Natural killer cell (primary cell): Measurements from ENCODE around the gene GRM8. TPM values are rescaled to one million over a fixed set of nuclear protein-coding genes. Genes with fewer than 3 reads are reported as not detected.

Experiments used
- ATAC-seq, 3 donors: fragments of 150-1000 bp in 2 of 3; fragments of 200-7000 bp in 1 of 3; cut with Tn5 transposase; 1 replicate in 1 of 3; 2 replicates in 2 of 3; pipeline ENCODE4 v1.10.0; 2021; ENCODE audit warnings: mild to moderate bottlenecking in 2 of 3, moderate library complexity in 2 of 3
- DNase-seq, 2 donors: peaks; one replicate each; pipeline versions ENCODE4 v3.0.0 to v3.0.0-alpha.2; 2013 to 2021; ENCODE audit warnings: mixed read lengths in 1 of 2
- H3K27ac ChIP-seq: one replicate; pipeline ENCODE4 v1.5.1; 2013; ENCODE audit warnings: mild to moderate bottlenecking, low read length
- H3K27me3 ChIP-seq: one replicate; pipeline ENCODE4 v1.6.1; 2013; ENCODE audit warnings: low read length; ENCODE audit not compliant: control insufficient read depth, insufficient read depth
- H3K36me3 ChIP-seq: one replicate; pipeline ENCODE4 v1.6.1; 2013; ENCODE audit warnings: low read length; ENCODE audit not compliant: control insufficient read depth, insufficient read depth
- H3K4me1 ChIP-seq: one replicate; pipeline ENCODE4 v1.6.1; 2013; ENCODE audit warnings: low read length; ENCODE audit not compliant: control insufficient read depth, insufficient read depth
- H3K4me3 ChIP-seq: one replicate; pipeline ENCODE4 v1.5.1; 2013; ENCODE audit warnings: low read length
- H3K9me3 ChIP-seq: one replicate; pipeline ENCODE4 v1.6.1; 2013; ENCODE audit warnings: low read length; ENCODE audit not compliant: control insufficient read depth, insufficient read depth
- H3K27ac Mint-ChIP-seq, 2 donors: one replicate each; pipeline ENCODE4 v1.8.0; 2022; ENCODE audit warnings: mild to moderate bottlenecking in 2 of 2, mixed read lengths in 2 of 2, moderate library complexity in 1 of 2
- H3K27me3 Mint-ChIP-seq, 2 donors: one replicate each; pipeline ENCODE4 v1.8.0; 2022; ENCODE audit warnings: low read depth in 2 of 2, mixed read lengths in 2 of 2
- H3K36me3 Mint-ChIP-seq: one replicate; pipeline ENCODE4 v1.8.0; 2022; ENCODE audit warnings: mixed read lengths
- H3K4me1 Mint-ChIP-seq, 2 donors: one replicate each; pipeline ENCODE4 v1.8.0; 2022; ENCODE audit warnings: mixed read lengths in 2 of 2
- H3K4me3 Mint-ChIP-seq: one replicate; pipeline ENCODE4 v1.8.0; 2022; ENCODE audit warnings: mild to moderate bottlenecking, moderate library complexity, mixed read lengths
- H3K9me3 Mint-ChIP-seq, 2 donors: one replicate each; pipeline ENCODE4 v1.8.0; 2022; ENCODE audit warnings: mixed read lengths in 2 of 2
- CTCF ChIP-seq: fragments of 200-600 bp; IDR thresholded peaks from one replicate; pipeline ENCODE4 v1.8.0; 2022; ENCODE audit warnings: antibody characterized with exemption
- WGBS: methylation state at CpG from one replicate; pipeline ENCODE4 v1.1.7; 2013; ENCODE audit warnings: missing lambda C conversion rate; ENCODE audit not compliant: insufficient coverage; 5-methylcytosine and 5-hydroxymethylcytosine counted together
- intact Hi-C: fragments of 100-400 bp; cut with micrococcal nuclease; formaldehyde crosslinking; loops from one replicate; pipeline ENCODE4 v1.14.2; 2022
- total RNA-seq, 4 donors: library from RNA; stranded (reverse); fragments of 120-200 nt in 1 of 4; gene quantifications; one replicate each; pipeline versions ENCODE4 v1.2.3 to v1.2.4, GENCODE V29; 2013 to 2022

GRM8 gene
- total RNA-seq, 3 donors from 2014 or later (not counting 1 experiment from before 2014, with no cell fraction given) = not detected

GRCh38 chr7:127034186-127034806, 218.4 kb downstream of the GRM8 start:
- ATAC-seq (no peak), DNase-seq (no peak)
- no peak for TF ChIP-seq CTCF
- Histone ChIP-seq H3K27ac (no peak overlapping the region), H3K9me3 (no peaks in the 10 kb centered on the region), H3K27me3 (peaks cover 2% of the 10 kb centered on the region), H3K4me1 (no peaks in the 10 kb centered on the region), H3K4me3 (no peak overlapping the region), H3K36me3 (no peaks in the 10 kb centered on the region)
- Mint-ChIP-seq H3K4me3 (no peak overlapping the region), H3K27ac (no peak overlapping the region), H3K9me3 (peaks cover 6 to 12% of the 10 kb centered on the region in 2 donors), H3K4me1 (no peaks in the 10 kb centered on the region), H3K36me3 (no peaks in the 10 kb centered on the region), H3K27me3 (peaks cover 0 to 2% of the 10 kb centered on the region in 2 donors)
- intact Hi-C loops = no loop called here

GRCh38 chr7:127029823-127030222, 222.9 kb downstream of the GRM8 start:
- TF ChIP-seq CTCF = no peak
- H3K4me1 ChIP-seq = no peaks in the 10 kb centered on the region
- Mint-ChIP-seq H3K27ac (no peak overlapping the region), H3K36me3 (no peaks in the 10 kb centered on the region), H3K27me3 (no peaks in the 10 kb centered on the region), H3K4me1 (no peaks in the 10 kb centered on the region), H3K4me3 (no peak overlapping the region), H3K9me3 (peaks cover 7 to 14% of the 10 kb centered on the region in 2 donors)
- peaks cover 2% of the 10 kb centered on the region for H3K27me3 ChIP-seq
- ATAC-seq = no peak
- WGBS = 80% methylated on average over 1 of the region's 2 CpGs
- no peak overlapping the region for H3K27ac ChIP-seq
- H3K36me3 ChIP-seq = no peaks in the 10 kb centered on the region
- DNase-seq = no peak
- intact Hi-C loops = no loop called here
- H3K9me3 ChIP-seq = no peaks in the 10 kb centered on the region
- no peak overlapping the region for H3K4me3 ChIP-seq

GRCh38 chr7:127021857-127022256, 230.9 kb downstream of the GRM8 start:
- Histone ChIP-seq H3K27ac (no peak overlapping the region), H3K27me3 (no peaks in the 10 kb centered on the region), H3K9me3 (no peaks in the 10 kb centered on the region), H3K4me1 (no peaks in the 10 kb centered on the region), H3K4me3 (no peak overlapping the region), H3K36me3 (no peaks in the 10 kb centered on the region)
- DNase-seq (no peak), ATAC-seq (no peak)
- peaks cover 2 to 12% of the 10 kb centered on the region in 2 donors for H3K9me3 Mint-ChIP-seq
- H3K27me3 Mint-ChIP-seq = no peaks in the 10 kb centered on the region
- TF ChIP-seq CTCF = no peak
- intact Hi-C loops = no loop called here
- WGBS = no CpG with 5 or more reads among the region's 1 CpG
- H3K27ac Mint-ChIP-seq = no peak overlapping the region
- H3K4me3 Mint-ChIP-seq = no peak overlapping the region
- H3K4me1 Mint-ChIP-seq = no peaks in the 10 kb centered on the region
- no peaks in the 10 kb centered on the region for H3K36me3 Mint-ChIP-seq
